GM21737 (cell line): Measurements from ENCODE around the gene CETP.
"Not testable (repeated sequence)": the region's sequence is repeated elsewhere in the genome, so short reads cannot be mapped to it uniquely, and the experiment has no call there.

Source experiments
- ATAC-seq: cut with Tn5 transposase; IDR thresholded peaks from one replicate; pipeline ENCODE4 v1.9.1; 2021; ENCODE audit warnings: mild to moderate bottlenecking, moderate library complexity; ENCODE audit not compliant: unreplicated experiment

CETP gene

DNA sequence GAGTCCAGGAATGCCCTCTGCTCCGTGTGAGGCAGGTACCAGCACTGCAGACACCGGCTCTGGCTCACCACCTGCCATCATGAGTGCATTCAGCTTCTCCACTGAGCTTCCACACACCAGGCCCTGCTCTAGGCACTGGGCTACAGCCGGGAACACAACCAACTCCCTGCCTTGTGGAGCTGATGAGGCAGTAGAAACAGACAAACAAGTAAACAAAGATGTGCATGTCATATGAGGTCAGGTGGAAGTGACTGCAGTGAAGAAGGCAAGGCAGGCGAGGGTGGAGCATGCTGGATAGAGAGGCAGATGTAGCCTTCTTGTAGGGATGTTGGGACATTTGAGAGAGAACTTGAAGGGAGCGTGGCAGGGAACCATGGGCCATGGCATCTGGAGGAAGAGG is 32.6 kb downstream of the CETP start:
- ATAC-seq, result no peak

DNA sequence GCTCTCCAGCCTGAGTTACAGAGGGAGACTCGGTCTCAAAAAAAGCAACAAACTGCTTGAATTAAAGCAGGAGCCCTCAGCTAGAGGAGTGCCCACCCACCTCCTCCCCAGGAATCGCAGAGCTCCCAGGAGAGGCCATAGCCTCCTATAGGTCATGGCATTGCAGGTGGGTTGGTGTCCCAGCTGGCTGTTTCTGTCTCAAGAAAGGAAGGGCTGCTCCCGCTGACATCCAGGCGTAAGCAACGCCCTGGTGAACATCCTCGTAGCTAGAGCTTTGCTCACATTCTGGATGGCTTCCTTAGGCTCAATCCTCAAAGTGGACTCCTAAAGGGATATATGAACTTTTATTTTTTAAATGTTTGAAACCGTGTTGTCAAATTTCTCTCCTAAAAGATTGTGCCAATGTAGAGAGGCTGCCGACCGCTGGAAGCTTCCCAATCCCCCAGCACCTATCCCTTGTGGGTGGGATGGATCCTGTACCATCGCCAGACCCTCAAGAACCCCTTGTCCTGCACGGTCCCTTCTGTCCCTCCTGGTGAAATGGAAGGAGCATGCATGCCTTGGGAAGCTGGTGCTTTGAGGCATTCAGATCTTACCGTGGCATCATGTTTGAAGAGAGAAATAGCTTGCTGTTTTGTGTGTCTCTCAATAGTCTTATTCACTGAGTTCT is 33.5 kb downstream of the CETP start:
- no peak for ATAC-seq

DNA sequence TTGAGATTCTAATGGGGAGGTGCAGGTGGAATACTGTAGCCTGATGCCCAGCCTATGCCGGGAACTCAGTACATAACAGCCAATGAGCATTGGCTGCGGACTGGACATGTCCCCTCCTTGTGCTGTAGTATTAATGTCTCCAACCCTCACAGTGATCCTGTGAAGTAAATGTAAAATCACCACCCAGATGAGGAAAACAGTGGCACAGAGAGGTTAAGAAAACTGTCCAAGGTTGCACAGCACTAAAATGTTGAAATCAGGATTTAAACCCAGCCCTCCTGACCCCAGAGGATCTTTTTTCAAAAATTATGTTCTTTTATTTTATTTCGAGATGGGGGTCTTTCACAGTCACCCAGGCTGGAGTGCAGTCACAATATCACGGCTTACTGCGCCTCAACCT is 35.5 kb downstream of the CETP start:
- no peak for ATAC-seq

DNA sequence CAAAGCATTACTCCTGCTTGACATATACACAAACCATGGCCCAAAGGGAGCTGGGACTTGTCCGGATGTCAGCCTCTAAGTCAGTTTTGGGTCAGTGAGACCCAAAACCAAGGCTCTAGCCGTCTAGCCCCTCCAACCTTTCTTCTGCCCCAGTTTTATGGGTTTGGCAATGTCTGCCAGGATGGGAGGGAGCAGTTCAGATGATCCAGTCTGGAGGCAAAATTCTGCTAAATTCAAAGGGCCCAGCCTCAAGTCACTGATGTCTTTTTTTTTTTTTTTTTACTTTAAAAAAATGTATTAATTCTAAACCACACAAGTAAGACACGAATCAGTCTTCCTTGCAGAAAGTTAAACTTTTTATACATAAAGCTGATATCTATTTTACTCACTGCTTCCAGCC is 36.2 kb downstream of the CETP start:
- ATAC-seq, result no peak

- ATAC-seq, result no peak
Measured at GRCh38 chr16:56998352-56998751, 36.6 kb downstream of the CETP start.

DNA sequence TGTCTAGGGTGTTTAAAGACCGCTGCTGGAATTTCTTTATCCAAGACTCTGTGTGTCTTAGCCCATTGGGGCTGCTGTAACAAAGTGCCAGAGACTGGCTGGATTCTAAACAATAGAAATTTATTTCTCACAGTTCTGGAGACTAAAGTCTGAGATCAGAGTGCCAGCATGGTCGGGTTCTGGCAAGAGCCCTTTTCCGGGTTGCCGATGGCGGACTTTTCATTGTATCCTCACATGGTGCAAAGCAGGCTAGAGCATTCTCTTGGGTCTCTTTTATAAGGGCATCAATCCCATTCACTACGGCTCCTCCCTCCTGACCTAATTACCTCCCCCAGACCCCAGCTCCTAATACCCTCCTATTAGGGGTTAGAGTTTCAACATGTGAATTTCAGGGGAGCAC is 37.1 kb downstream of the CETP start:
- no peak for ATAC-seq

DNA sequence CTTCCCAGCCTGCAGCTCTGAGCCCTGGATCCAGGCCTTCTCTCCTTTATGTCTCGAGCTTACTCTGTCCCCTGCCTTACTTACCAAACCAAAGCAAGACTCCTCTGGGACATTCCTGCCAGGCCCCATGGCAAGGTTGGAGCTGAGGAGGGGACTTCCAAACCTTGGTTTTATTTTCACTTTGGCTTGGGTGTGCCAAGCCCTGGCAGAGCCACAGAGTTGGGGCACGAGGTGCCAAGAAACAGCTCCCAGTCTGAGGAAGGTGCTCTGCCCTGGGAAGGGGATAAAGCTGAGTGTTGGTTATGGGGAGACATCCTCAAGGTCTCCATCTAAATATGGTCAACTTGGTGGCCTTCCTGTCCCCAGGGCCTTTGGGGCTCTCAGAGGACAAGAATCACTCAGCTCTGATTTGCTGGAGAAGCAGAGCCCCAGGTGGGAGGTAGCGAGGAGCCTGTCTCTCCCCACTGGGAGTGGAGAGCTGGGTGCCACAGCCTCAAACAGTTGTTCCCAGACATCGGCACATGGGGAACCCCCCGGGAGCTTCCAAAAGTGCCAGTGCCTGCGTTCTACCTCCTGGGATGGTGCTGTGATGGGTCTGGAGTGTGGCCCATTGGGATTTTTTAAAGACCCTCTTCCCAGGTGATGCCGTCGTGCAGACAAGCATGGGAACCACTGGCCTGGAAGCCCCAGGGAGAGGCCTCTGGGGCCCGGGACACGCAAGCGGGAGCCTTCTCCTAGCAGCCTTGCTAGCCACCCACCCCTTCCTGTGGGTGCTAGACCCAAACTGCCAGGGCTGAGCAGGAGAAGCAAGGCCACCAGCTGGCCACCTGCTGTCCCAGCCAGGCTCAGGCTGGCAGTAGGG is 37.9 kb downstream of the CETP start:
- no peak for ATAC-seq

- ATAC-seq, result peak; percentile 45
Measured at GRCh38 chr16:57000271-57001025, 38.7 kb downstream of the CETP start.

- no peak for ATAC-seq
Measured at GRCh38 chr16:57001026-57001679, 39.4 kb downstream of the CETP start.

- no peak for ATAC-seq
Measured at GRCh38 chr16:57003439-57004386, 42.0 kb downstream of the CETP start.

DNA sequence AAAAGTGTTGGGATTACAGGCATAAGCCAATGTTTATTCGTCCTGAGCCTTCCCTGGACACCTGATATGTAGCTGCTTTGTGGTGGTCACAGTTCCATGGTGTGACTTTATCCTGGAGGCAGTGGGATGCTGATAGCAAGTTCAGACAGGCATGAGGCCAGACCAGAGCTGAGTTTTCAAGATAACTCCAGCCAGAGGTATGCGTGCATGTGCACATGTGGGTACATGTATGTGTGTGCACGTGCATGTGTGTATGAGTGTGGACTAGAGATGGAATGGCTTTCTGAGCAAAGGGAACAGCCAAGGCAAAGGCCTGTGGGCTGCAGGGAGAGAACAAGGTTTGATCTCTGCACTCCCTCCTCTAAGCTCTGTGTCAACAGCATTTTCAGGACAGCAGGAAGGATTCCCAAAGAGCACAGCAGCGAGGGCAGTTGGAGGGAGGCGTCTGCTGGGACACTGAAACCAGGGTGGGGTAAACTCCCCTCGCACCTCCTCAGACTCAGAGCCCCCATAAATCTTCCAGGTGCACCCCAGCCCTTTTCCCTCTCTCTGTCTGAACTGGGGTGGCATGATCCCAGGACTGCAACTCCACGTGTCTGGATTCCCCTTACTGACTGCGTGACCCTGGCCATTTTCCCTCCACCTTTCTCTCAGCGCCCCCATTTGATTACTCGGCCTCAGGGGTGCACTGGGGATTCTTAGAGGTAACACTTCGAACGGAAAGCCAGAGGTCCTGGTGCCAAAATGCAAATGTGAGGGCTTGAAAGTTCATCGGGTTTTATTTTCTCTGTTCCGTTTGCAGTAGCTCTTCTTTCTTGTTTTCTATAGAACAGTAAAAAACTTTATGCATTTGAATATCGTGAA is 42.9 kb downstream of the CETP start:
- no peak for ATAC-seq

GRCh38 chr16:57005597-57005996 is 43.8 kb downstream of the CETP start:
- ATAC-seq, result not testable (repeated sequence)

- ATAC-seq, result no peak
Measured at GRCh38 chr16:57007050-57007449, 45.3 kb downstream of the CETP start.

- no peak for ATAC-seq
Measured at GRCh38 chr16:57007530-57007929, 45.8 kb downstream of the CETP start.

DNA sequence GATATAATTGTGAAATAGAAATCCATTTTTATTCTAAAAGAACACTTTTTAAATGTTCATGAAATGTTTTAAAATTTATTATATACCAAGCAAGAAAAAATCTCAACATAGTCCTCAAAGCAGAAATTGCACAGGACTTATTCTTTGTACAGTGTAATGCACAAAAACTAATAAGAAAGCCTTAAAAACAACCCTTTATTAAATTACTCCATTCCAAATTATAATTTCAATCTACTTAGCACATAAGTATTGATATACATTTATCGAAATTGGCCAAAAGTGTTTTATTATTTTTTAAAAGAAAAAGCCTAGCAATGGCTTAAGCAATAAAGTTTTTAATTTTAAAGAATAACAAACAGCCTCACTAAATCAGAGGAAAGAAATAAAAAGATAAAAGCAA is 46.7 kb downstream of the CETP start:
- ATAC-seq, result no peak

DNA sequence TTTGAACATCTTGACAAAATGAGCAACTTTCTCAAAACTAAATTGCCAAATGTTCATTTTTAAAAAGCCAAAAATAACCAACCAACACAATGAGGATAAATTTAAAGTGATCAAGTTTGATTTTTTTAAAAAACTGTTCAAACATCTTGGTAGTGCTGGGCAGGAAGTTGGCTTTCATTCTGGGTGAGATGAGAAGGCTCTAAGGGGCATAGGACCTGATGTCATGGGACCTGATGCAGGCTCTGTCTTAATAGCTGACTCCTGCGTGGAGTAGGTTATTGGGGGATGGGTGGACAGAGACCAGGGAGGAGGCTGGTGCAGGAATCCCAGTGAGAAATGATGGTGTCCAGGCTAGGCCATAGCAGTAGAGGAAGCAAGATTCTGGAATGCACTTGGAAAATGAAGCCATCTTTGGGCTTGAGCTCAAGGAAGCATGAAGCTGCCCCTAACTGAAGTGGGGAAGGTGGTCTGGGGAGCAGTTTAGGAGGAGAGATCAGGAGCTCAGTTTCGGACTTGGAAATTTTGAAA is 48.0 kb downstream of the CETP start:
- ATAC-seq, result no peak

- no peak for ATAC-seq
Measured at GRCh38 chr16:57012353-57012752, 50.6 kb downstream of the CETP start.

DNA sequence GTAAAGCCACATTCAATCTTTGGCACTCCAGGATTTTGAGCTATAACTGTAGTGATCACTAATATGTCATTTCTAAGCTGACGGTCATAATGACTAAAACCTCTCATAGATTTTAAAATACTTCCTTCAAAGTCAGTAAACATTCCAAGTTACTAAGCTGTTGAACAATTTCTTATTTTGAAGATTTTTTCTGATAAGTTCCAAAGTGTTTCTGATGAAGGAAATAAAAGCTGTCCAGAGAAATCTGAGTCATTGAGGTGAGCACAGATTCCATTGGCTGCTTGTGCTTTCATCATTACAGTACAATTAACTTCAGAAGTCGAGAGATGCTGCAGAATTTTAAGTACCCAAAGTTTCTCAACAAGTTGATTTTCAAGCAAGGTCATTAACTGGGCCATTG is 51.5 kb downstream of the CETP start:
- ATAC-seq, result no peak

GRCh38 chr16:57013902-57014301 is 52.2 kb downstream of the CETP start:
- ATAC-seq, result no peak
